A172 (cell line): ENCODE measurements around the gene NFRKB. TPM values are rescaled to one million over a fixed set of nuclear protein-coding genes. Genes with fewer than 3 reads are reported as not detected.
"Not testable (repeated sequence)": the region's sequence is repeated elsewhere in the genome, so short reads cannot be mapped to it uniquely, and the experiment has no call there.

ENCODE experiments used
- DNase-seq: peaks from one replicate; pipeline ENCODE4 v3.0.0-alpha.2; 2015; ENCODE audit warnings: low spot score
- total RNA-seq: library from RNA; depleted of rRNA; stranded (reverse); fragments of >200 nt; shearing (Covaris generic); gene quantifications from 2 replicates; pipeline ENCODE4 v1.2.3, GENCODE V29; 2014

The NFRKB gene
- total RNA-seq, 1 experiment from 2014 or later, result 19.0 TPM

- DNase-seq, result no peak
Measured at GRCh38 chr11:129894278-129895125, 876 bp downstream of the NFRKB start.

GRCh38 chr11:129888451-129888850 lies 6.9 kb downstream of the NFRKB start:
- DNase-seq, result no peak

- no peak for DNase-seq
Measured at GRCh38 chr11:129885381-129885780, 10.0 kb downstream of the NFRKB start.

- DNase-seq, result no peak
Measured at GRCh38 chr11:129884581-129884980, 10.8 kb downstream of the NFRKB start.

GRCh38 chr11:129881570-129882170 lies 13.7 kb downstream of the NFRKB start:
- DNase-seq, result no peak

- no peak for DNase-seq
Measured at GRCh38 chr11:129880311-129880710, 15.1 kb downstream of the NFRKB start.

GRCh38 chr11:129871914-129872313 lies 23.5 kb downstream of the NFRKB start:
- DNase-seq, result no peak

GRCh38 chr11:129868626-129869025 lies 26.8 kb downstream of the NFRKB start:
- not testable (repeated sequence) for DNase-seq

GRCh38 chr11:129866311-129866710 lies 29.1 kb downstream of the NFRKB start:
- DNase-seq, result no peak

- no peak for DNase-seq
Measured at GRCh38 chr11:129865701-129866100, 29.7 kb downstream of the NFRKB start.

GRCh38 chr11:129864811-129865210 lies 30.6 kb downstream of the NFRKB start:
- DNase-seq, result no peak

GRCh38 chr11:129861702-129862522 lies 33.5 kb downstream of the NFRKB start:
- peak; percentile 89 for DNase-seq

- no peak for DNase-seq
Measured at GRCh38 chr11:129856036-129856435, 39.3 kb downstream of the NFRKB start.

GRCh38 chr11:129855086-129855485 lies 40.3 kb downstream of the NFRKB start:
- no peak for DNase-seq

GRCh38 chr11:129854232-129854805 lies 41.1 kb downstream of the NFRKB start:
- DNase-seq, result no peak

- no peak for DNase-seq
Measured at GRCh38 chr11:129853518-129854231, 41.7 kb downstream of the NFRKB start.

- DNase-seq, result no peak
Measured at GRCh38 chr11:129852125-129852740, 43.1 kb downstream of the NFRKB start.

GRCh38 chr11:129849447-129850130 lies 45.8 kb downstream of the NFRKB start:
- DNase-seq, result no peak

- not testable (repeated sequence) for DNase-seq
Measured at GRCh38 chr11:129847361-129847760, 48.0 kb downstream of the NFRKB start.
